ENCODE results near the gene GALNT14.

- no peak for TF ChIP-seq GATA3 (IDR thresholded peaks at IDR 0.05; ENCODE audit: low read depth, low read length)
- no peak for TF ChIP-seq GATA2 (IDR thresholded peaks at IDR 0.05; ENCODE audit: low read depth, low read length)
These were observed 126.7 kb downstream of the GALNT14 start for GRCh38 chr2:31011587-31011986.
